Measurements from ENCODE around the gene LRPPRC.

The LRPPRC gene

GRCh38 chr2:43874776-43875451, 120.9 kb downstream of the LRPPRC start:
- no peak overlapping the region for H3K27ac ChIP-seq
- no peak overlapping the region for H2AFZ ChIP-seq
- H3K4me3 ChIP-seq (ENCODE audit: low read depth, low read length), result no peak overlapping the region
- no peaks in the 10 kb centered on the region for H3K9me3 ChIP-seq (ENCODE audit: control insufficient read depth, low read length)
- H3K4me2 ChIP-seq (ENCODE audit: low read length), result no peak overlapping the region
- no peaks in the 10 kb centered on the region for H3K79me2 ChIP-seq
- H3K27me3 ChIP-seq (ENCODE audit: control insufficient read depth, insufficient read depth, low read length), result no peaks in the 10 kb centered on the region
- no peaks in the 10 kb centered on the region for H3K36me3 ChIP-seq (ENCODE audit: control insufficient read depth, insufficient read depth, low read length)
- no peak overlapping the region for H3K9ac ChIP-seq
- TF ChIP-seq CTCF (IDR thresholded peaks at IDR 0.05), result no peak
- H3K4me1 ChIP-seq, result no peaks in the 10 kb centered on the region

- H2AFZ ChIP-seq, result no peak overlapping the region
- H3K9ac ChIP-seq, result no peak overlapping the region
- no peak overlapping the region for H3K27ac ChIP-seq
- no peak overlapping the region for H3K4me2 ChIP-seq (ENCODE audit: low read length)
- H3K27me3 ChIP-seq (ENCODE audit: control insufficient read depth, insufficient read depth, low read length), result no peaks in the 10 kb centered on the region
- no peaks in the 10 kb centered on the region for H3K36me3 ChIP-seq (ENCODE audit: control insufficient read depth, insufficient read depth, low read length)
- H3K9me3 ChIP-seq (ENCODE audit: control insufficient read depth, low read length), result no peaks in the 10 kb centered on the region
- H3K79me2 ChIP-seq, result no peaks in the 10 kb centered on the region
- no peaks in the 10 kb centered on the region for H3K4me1 ChIP-seq
- no peak for TF ChIP-seq CTCF (IDR thresholded peaks at IDR 0.05)
- H3K4me3 ChIP-seq (ENCODE audit: low read depth, low read length), result no peak overlapping the region
Measured at GRCh38 chr2:43872151-43872550, 123.6 kb downstream of the LRPPRC start.

GRCh38 chr2:43855292-43855691, 140.5 kb downstream of the LRPPRC start:
- Histone ChIP-seq H3K4me2 (ENCODE audit: low read length) (no peak overlapping the region), H3K27me3 (ENCODE audit: control insufficient read depth, insufficient read depth, low read length) (no peaks in the 10 kb centered on the region)
- no peak for TF ChIP-seq CTCF (IDR thresholded peaks at IDR 0.05)

GRCh38 chr2:43854671-43855070, 141.1 kb downstream of the LRPPRC start:
- H3K4me3 ChIP-seq (ENCODE audit: low read depth, low read length), result no peak overlapping the region
- no peaks in the 10 kb centered on the region for H3K27me3 ChIP-seq (ENCODE audit: control insufficient read depth, insufficient read depth, low read length)
- TF ChIP-seq CTCF (IDR thresholded peaks at IDR 0.05), result no peak
- H3K79me2 ChIP-seq, result no peaks in the 10 kb centered on the region
- H2AFZ ChIP-seq, result no peak overlapping the region
- H3K9me3 ChIP-seq (ENCODE audit: control insufficient read depth, low read length), result no peaks in the 10 kb centered on the region
- H3K27ac ChIP-seq, result no peak overlapping the region
- H3K4me1 ChIP-seq, result no peaks in the 10 kb centered on the region
- no peaks in the 10 kb centered on the region for H3K36me3 ChIP-seq (ENCODE audit: control insufficient read depth, insufficient read depth, low read length)
- H3K9ac ChIP-seq, result no peak overlapping the region
- no peak overlapping the region for H3K4me2 ChIP-seq (ENCODE audit: low read length)

More at GRCh38 chr2:43855292-43855691, 140.5 kb downstream of the LRPPRC start:
- H2AFZ ChIP-seq, result no peak overlapping the region
- H3K4me3 ChIP-seq (ENCODE audit: low read depth, low read length), result no peak overlapping the region
- no peaks in the 10 kb centered on the region for H3K79me2 ChIP-seq
- H3K9me3 ChIP-seq (ENCODE audit: control insufficient read depth, low read length), result no peaks in the 10 kb centered on the region
- H3K27ac ChIP-seq, result no peak overlapping the region
- H3K4me1 ChIP-seq, result no peaks in the 10 kb centered on the region
- H3K9ac ChIP-seq, result no peak overlapping the region
- no peaks in the 10 kb centered on the region for H3K36me3 ChIP-seq (ENCODE audit: control insufficient read depth, insufficient read depth, low read length)

Data from parathyroid adenoma (tissue), 2 donors.